NCI-H2081 treated with DMSO at 0.1 percent for 48 hours (cell line): Measurements from ENCODE around the gene ZBTB7A.

Source experiments
- DNase-seq: peaks from one replicate; lab custom pipeline; 2025; lab: John Stamatoyannopoulos, UW

Gene ZBTB7A

GRCh38 chr19:4036576-4037300 is 30.0 kb downstream of the ZBTB7A start:
- no peak for DNase-seq

- DNase-seq = no peak
Observed at GRCh38 chr19:4035582-4035981, 31.1 kb downstream of the ZBTB7A start.

DNA sequence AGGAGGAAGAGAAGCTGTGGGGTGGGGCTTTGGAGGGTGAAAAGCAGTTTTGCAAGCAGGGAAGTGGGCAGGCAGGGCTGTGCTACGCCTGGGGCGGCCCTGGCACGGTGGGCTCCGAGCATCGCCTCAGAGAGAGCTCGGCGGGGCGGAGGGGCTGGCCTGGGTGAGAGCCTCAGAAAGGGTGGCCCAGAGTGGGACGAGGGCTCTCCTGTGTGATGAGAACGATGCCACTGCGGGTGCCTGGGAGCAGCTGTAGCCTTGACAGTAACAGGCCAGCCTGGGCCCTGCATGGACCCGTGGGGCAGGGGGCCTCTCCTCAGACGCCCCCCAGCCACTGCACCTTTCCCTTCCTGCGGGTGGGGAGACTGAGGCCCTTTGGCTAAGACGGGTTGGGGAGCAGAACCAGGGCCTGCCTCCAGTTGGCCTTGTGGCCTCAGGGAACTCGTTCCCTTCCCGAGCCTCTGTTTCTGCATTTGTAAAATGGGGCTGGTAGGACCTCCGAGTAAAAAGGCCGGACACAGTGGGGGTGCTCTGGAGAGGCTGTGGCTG is 31.6 kb downstream of the ZBTB7A start:
- DNase-seq = no peak

DNA sequence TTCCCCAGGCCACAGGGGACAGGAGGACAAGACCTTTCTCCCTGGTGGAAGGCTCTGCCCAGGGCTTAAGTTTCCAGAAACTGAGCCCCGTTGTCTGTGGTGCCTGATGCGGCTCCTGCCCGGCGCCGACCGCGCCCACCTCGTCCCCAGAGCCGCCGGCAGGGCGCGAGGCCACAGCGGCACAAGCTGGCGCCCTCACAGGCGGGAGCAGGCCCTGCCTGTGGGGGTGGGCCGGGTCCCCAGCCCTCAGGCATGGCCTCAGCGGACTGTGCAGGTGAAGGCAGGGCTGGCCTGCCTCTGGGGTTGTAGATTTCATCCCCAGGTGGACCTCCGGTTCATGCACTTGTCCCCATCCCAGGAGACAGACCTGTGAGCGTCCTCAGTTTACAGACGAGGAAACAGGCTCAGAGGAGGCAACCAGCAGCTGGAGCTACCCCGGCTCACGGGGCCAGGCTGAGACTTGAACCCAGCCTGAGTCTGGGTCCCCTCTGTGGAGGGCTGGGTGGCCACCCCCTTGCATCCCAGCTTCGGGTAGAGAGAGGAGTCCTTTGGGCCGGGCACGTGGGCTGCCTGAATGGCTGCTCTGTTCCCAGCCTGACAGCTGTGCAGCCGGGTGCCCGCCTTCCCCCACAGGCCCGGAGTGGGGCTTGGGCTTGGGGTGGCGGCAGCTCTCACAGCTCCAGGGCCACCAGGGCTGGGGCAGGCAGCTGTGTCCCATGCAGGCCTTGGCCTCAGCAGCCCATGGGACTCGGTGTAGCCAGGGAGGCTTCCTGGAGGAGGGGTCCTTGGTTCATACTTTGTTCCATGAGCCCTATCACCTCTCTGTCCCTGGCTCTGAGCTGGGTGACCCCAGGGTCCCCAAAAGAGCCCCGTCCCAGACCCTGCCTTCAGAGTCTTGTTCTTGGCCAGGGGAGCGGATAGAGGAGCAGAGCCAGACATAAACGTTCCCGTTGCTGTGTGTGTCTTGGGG is 32.4 kb downstream of the ZBTB7A start:
- DNase-seq = no peak

GRCh38 chr19:4033028-4033956 is 33.4 kb downstream of the ZBTB7A start:
- DNase-seq = no peak

GRCh38 chr19:4032436-4032835 is 34.3 kb downstream of the ZBTB7A start:
- no peak for DNase-seq

GRCh38 chr19:4031420-4031819 is 35.3 kb downstream of the ZBTB7A start:
- DNase-seq = no peak

DNA sequence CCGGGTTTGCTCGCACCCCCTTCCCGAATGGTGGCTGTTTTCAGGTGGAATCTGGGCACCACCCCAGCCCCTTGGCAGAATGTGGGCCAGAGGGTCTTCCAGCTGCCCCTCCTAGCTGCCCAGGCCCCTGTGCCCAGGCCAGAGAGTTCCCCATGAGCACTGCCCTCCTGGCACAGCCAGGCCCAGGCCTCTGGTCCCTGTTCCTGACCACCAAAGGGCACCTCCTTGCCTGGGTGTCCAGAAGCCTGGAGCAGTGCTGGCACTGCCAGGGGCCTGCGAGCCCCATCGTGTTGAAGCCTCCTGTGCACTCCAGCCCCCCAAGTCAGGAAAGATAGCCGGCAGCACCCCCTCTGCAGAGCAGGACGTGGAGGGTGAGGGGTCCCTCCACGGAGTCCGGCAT is 35.7 kb downstream of the ZBTB7A start:
- no peak for DNase-seq

- DNase-seq = no peak
Observed at GRCh38 chr19:4030552-4030951, 36.1 kb downstream of the ZBTB7A start.

DNA sequence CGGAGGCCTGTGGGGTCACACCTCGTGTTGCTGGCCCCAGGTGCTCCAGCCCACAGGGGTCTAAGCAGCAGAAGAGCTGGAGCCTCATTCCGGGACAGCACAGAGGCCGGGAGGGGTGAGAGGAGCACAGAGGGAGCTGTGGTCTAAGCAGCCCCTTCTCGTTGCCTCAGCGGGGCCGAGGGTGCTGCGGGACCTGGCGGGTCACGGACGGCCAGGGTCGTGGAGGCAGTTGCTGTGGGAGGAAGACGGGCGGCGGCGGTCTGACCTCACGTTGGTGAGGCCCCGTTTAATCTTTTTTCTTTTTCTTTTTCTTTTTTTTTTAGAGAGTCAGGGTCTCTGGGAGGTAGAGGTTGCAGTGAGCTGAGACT is 37.5 kb downstream of the ZBTB7A start:
- no peak for DNase-seq

- no peak for DNase-seq
Observed at GRCh38 chr19:4028334-4029246, 38.1 kb downstream of the ZBTB7A start.

GRCh38 chr19:4027146-4027545 is 39.6 kb downstream of the ZBTB7A start:
- no peak for DNase-seq

- no peak for DNase-seq
Observed at GRCh38 chr19:4025317-4025716, 41.4 kb downstream of the ZBTB7A start.

DNA sequence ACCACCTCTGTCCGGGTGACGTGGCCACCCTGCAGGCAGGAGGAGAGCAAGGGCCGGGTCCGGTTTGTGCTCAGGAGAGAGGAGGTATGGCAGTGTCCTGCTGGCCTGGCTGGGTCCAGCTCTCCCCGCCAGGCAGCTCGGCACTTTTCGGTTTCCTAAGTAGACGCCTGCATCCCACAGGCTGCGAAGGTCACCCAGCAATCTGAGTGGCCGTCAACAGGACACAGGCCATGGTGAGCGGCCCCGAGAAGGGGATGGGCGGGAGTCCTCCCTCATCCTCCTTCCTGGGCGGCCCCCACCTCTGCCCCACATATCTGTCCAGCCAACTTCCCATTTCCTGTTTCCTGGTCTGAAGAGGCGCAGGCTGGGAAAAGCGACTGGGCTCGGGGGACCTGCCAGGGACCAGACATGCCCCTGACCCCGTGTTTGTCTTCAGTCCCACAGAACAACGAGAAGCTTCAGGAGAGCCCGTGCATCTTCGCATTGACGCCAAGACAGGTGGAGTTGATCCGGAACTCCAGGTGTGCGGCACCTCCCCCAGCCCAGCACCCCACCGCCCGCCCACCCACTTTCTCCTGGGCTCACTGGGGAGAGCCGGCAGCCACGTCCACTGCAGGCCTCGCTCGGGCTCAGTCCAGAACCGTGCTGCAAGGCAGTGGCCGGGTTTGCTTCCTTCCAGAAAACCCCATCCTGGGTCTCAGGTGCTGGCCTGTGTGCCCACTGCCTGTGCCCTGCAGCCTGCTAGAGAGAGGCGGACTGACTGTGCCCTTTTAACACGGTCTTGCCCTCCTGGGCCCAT is 42.9 kb downstream of the ZBTB7A start:
- DNase-seq = no peak

- no peak for DNase-seq
Observed at GRCh38 chr19:4019578-4019977, 47.1 kb downstream of the ZBTB7A start.

GRCh38 chr19:4018775-4019504 is 47.8 kb downstream of the ZBTB7A start:
- DNase-seq = no peak

DNA sequence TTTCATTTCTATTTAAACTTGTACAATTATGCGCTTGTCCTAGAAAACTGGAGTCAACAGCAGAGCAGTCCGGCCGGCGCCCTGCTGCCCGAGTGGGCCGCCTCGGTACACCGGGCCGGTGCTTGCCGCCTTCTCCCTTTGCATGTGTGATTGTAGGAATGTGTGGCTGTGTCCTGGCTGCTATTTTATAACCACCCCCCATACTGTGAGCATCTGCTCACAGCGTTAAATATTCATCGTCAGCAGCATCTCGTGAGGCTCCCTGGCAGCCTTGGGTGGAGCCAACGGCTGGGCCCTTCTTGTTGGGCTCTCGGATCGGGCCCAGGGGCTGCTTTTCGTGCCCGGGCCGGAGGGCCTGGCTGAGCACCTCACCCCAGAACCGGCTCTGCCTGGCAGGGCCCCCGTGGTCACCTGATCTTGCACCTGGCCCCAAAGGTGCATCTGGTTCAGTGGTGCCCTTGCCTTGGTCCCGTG is 48.5 kb downstream of the ZBTB7A start:
- no peak for DNase-seq

GRCh38 chr19:4016903-4017638 is 49.6 kb downstream of the ZBTB7A start:
- DNase-seq = no peak
